T-helper 17 cell (primary cell): ENCODE data around the gene MINDY4B. TPM values are rescaled to one million over a fixed set of nuclear protein-coding genes. Genes with fewer than 3 reads are reported as not detected.

Experiments
- ATAC-seq: fragments of 150-1000 bp; cut with Tn5 transposase; 2 replicates; pipeline ENCODE4 v1.10.0; 2021; ENCODE audit warnings: mild to moderate bottlenecking, moderate library complexity
- DNase-seq, 3 donors: peaks; one replicate each; pipeline versions ENCODE4 v3.0.0 to v3.0.0-alpha.2; 2020 to 2021
- H3K9me3 ChIP-seq: one replicate; pipeline ENCODE4 v1.7.0; 2013; ENCODE audit warnings: low read length, mild to moderate bottlenecking; ENCODE audit not compliant: control insufficient read depth, poor library complexity, severe bottlenecking
- H3K27ac Mint-ChIP-seq: one replicate; pipeline ENCODE4 v1.8.0; 2022; ENCODE audit warnings: mild to moderate bottlenecking, moderate library complexity, mixed read lengths
- H3K27me3 Mint-ChIP-seq: one replicate; pipeline ENCODE4 v1.8.0; 2022; ENCODE audit warnings: mixed read lengths
- H3K36me3 Mint-ChIP-seq: one replicate; pipeline ENCODE4 v1.8.0; 2022; ENCODE audit warnings: low read depth, mixed read lengths
- H3K4me1 Mint-ChIP-seq: one replicate; pipeline ENCODE4 v1.8.0; 2022; ENCODE audit warnings: mild to moderate bottlenecking, mixed read lengths
- H3K4me3 Mint-ChIP-seq: one replicate; pipeline ENCODE4 v1.8.0; 2022; ENCODE audit warnings: mild to moderate bottlenecking, moderate library complexity, mixed read lengths
- total RNA-seq, 4 donors: library from RNA in 2 of 4; stranded (reverse) in 2 of 4; gene quantifications; one replicate each; pipeline ENCODE4 v1.2.3 and lab custom pipeline; 2022 to 2026

Gene MINDY4B
- total RNA-seq, 2 donors from 2014 or later = not detected

GRCh38 chr3:150917951-150918350, 12.7 kb upstream of the MINDY4B start:
- Mint-ChIP-seq H3K27ac (no peak overlapping the region), H3K4me1 (no peaks in the 10 kb centered on the region), H3K27me3 (peaks cover 63% of the 10 kb centered on the region), H3K36me3 (peaks cover 4% of the 10 kb centered on the region), H3K4me3 (no peak overlapping the region)
- ATAC-seq = no peak
- H3K9me3 ChIP-seq = no peaks in the 10 kb centered on the region
- DNase-seq = no peak

DNA sequence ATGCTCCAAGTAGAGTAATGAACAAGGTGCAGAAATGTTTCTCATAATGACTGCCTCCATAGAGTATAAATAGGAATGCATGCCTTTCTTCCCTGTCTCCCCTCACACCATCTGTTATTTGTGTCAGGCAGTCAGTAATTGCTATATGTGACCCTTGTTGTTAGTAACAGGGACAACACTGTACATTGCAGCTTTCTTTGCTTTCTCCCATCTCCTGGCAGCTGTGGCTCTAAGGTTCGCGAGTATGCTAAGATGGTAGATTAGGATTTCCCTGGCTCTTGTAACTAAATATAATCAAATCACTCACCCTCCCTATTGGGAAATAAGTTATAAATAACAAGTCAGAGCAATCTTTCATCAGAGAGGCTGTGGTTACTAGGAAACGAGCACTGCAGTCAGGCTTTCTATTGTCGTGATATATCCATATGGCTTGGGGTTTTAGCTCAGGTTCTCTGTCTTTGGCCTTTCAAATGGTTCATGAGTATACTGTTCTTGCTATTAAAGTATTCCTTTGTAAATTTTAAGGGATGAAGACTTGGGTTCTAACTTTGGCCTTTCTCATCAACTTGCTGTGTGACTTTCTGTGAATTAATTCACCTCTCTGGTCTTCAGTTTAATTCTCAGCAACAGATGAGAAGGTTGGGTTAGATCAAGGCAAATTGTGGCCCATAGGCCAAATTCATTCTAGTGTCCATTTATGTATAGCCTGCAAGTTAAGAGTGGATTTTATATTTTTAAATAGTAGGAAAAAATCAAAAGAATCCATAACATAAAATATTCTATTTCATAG, 8.1 kb upstream of the MINDY4B start:
- H3K4me1 Mint-ChIP-seq = no peaks in the 10 kb centered on the region
- peaks cover 69% of the 10 kb centered on the region for H3K27me3 Mint-ChIP-seq
- H3K4me3 Mint-ChIP-seq = no peak overlapping the region
- no peak overlapping the region for H3K27ac Mint-ChIP-seq
- H3K36me3 Mint-ChIP-seq = no peaks in the 10 kb centered on the region
- ATAC-seq (no peak), DNase-seq (no peak)
- no peaks in the 10 kb centered on the region for H3K9me3 ChIP-seq

- DNase-seq (no peak), ATAC-seq (no peak)
- Mint-ChIP-seq H3K27ac (no peak overlapping the region), H3K36me3 (no peaks in the 10 kb centered on the region), H3K4me3 (no peak overlapping the region), H3K4me1 (no peaks in the 10 kb centered on the region), H3K27me3 (peaks cover 69% of the 10 kb centered on the region)
- no peaks in the 10 kb centered on the region for H3K9me3 ChIP-seq
Observed at GRCh38 chr3:150912501-150912900, 7.3 kb upstream of the MINDY4B start.

DNA sequence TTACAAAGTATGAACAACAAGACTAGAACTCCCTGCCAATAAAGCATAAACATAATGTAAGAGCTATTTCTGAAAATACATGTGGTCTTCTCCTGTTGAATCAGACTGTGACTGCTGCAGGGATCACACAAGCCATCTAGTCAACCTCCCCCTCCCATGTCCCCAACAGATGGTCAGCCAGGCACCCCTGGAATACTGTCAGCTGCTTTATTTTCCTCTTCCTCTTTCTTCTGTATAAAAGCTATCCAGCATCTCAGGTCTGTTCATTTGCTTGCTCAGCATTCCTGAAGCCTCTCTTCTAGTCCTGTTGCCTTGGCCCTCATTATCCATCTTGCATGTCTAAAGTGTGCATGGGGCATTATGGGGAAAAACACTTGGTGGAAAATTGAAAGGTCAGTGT, 6.5 kb upstream of the MINDY4B start:
- Mint-ChIP-seq H3K27me3 (peaks cover 69% of the 10 kb centered on the region), H3K4me1 (no peaks in the 10 kb centered on the region), H3K4me3 (no peak overlapping the region), H3K27ac (no peak overlapping the region), H3K36me3 (no peaks in the 10 kb centered on the region)
- DNase-seq (no peak), ATAC-seq (no peak)
- no peaks in the 10 kb centered on the region for H3K9me3 ChIP-seq

DNA sequence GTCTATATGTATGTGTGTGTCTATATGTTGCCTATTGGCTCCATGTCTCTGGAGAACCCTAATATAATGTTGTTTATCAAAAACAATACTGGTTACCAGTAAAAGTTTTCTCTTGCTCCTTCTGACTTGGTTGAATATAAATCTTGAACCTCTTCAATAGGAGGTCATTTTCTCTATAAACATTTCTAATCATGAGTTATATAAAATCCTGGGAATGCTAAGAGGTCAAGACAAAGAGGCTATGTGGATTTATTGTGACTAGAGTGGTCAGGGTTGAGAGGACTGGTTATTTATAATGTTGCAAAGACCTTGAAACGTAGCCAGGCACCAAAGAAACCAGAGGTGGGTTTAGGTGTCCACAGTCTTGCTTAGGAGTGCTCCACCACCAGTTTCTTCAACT, 1.2 kb upstream of the MINDY4B start:
- no peaks in the 10 kb centered on the region for H3K4me1 Mint-ChIP-seq
- H3K36me3 Mint-ChIP-seq = no peaks in the 10 kb centered on the region
- H3K4me3 Mint-ChIP-seq = no peak overlapping the region
- no peaks in the 10 kb centered on the region for H3K9me3 ChIP-seq
- H3K27me3 Mint-ChIP-seq = peaks cover 79% of the 10 kb centered on the region
- ATAC-seq = no peak
- DNase-seq = no peak
- H3K27ac Mint-ChIP-seq = no peak overlapping the region

DNA sequence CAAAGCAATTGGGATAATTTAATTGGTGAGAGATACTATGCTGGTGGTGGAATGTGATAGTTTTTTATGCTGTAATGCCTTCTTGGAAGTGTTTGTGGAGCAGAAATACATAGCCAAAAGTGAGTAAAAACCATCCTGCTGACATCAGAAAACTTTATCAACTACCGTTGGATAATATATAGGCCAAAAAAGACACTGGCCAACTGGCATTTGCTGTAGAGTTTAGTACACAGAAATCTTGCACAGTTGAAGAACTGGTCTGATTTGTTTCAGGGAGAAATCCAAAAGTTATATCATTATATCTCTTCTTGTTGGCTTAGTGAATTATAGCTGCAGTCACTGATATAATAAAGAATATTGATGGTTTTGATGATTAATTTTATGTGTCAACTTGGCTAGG, 507 bp upstream of the MINDY4B start:
- Mint-ChIP-seq H3K4me1 (no peaks in the 10 kb centered on the region), H3K27me3 (peaks cover 73% of the 10 kb centered on the region), H3K36me3 (no peaks in the 10 kb centered on the region), H3K4me3 (no peak overlapping the region), H3K27ac (no peak overlapping the region)
- H3K9me3 ChIP-seq = no peaks in the 10 kb centered on the region
- DNase-seq (no peak), ATAC-seq (no peak)

DNA sequence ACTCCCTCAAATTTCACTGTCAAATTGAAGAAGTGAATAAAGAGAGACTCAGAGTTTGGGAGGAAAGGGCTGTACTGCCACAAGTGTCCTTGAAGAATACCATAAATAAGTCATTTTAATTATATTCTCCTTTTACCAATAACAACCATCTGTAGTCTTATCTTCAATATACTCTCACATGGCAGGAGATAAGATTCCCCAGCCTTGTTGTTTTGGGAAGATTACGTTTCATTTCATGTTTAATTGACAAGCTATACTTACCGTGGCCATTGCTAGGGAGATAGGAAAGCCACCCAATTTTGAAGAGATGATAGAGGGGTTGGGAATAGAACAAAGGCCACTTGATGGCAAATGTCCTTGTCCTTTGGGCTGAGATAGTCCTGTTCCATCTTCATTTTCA, 2.3 kb downstream of the MINDY4B start:
- Mint-ChIP-seq H3K4me3 (no peak overlapping the region), H3K4me1 (no peaks in the 10 kb centered on the region), H3K36me3 (no peaks in the 10 kb centered on the region), H3K27me3 (peaks cover 59% of the 10 kb centered on the region), H3K27ac (no peak overlapping the region)
- no peak for DNase-seq
- no peaks in the 10 kb centered on the region for H3K9me3 ChIP-seq
- no peak for ATAC-seq

GRCh38 chr3:150901793-150902192, 3.4 kb downstream of the MINDY4B start:
- DNase-seq (no peak), ATAC-seq (no peak)
- peaks cover 51% of the 10 kb centered on the region for H3K27me3 Mint-ChIP-seq
- H3K27ac Mint-ChIP-seq = no peak overlapping the region
- H3K4me1 Mint-ChIP-seq = no peaks in the 10 kb centered on the region
- H3K36me3 Mint-ChIP-seq = no peaks in the 10 kb centered on the region
- no peak overlapping the region for H3K4me3 Mint-ChIP-seq
- no peaks in the 10 kb centered on the region for H3K9me3 ChIP-seq

- H3K36me3 Mint-ChIP-seq = no peaks in the 10 kb centered on the region
- ATAC-seq (no peak), DNase-seq (no peak)
- no peaks in the 10 kb centered on the region for H3K4me1 Mint-ChIP-seq
- H3K27me3 Mint-ChIP-seq = peaks cover 51% of the 10 kb centered on the region
- no peak overlapping the region for H3K27ac Mint-ChIP-seq
- H3K4me3 Mint-ChIP-seq = no peak overlapping the region
- H3K9me3 ChIP-seq = no peaks in the 10 kb centered on the region
Observed at GRCh38 chr3:150899141-150899540, 6.1 kb downstream of the MINDY4B start.

DNA sequence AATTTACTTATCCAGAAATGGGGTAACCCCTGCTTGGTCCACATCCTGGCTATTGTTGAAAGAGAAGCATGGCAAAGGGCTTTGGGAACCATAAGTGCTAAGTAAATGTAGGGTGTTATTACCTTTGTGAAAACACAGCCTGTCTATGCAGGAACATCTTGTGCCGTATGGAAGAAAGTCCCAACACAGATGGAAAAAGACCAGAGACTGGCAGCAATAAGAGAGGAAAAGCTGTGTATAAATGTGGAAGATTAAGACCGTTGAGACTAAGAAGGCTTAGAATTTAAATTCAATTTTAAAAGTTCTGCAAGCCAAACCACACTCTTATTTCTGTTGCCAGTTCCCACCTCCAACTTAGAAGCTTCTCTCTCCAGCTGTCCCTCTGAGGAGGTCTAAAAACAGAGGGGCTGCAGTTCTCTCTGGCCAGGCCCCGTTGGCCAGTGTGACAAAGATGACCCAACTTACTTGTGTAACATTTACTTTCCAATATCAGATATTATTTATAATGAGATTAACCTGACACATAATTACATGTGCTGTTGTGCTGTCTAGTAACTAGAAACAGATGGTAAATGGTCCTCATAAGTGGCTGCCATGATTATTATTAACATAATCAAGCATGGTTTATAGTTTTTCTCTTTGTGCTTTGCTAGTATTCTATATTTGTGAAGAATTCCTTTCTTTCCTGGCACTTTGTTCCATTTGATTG, 7.0 kb downstream of the MINDY4B start:
- DNase-seq (no peak), ATAC-seq (no peak)
- Mint-ChIP-seq H3K36me3 (no peaks in the 10 kb centered on the region), H3K27ac (no peak overlapping the region), H3K4me3 (no peak overlapping the region), H3K4me1 (no peaks in the 10 kb centered on the region), H3K27me3 (peaks cover 44% of the 10 kb centered on the region)
- no peaks in the 10 kb centered on the region for H3K9me3 ChIP-seq

GRCh38 chr3:150897592-150897991, 7.6 kb downstream of the MINDY4B start:
- Mint-ChIP-seq H3K36me3 (no peaks in the 10 kb centered on the region), H3K4me1 (no peaks in the 10 kb centered on the region), H3K4me3 (no peak overlapping the region), H3K27me3 (peaks cover 38% of the 10 kb centered on the region), H3K27ac (no peak overlapping the region)
- no peak for ATAC-seq
- H3K9me3 ChIP-seq = no peaks in the 10 kb centered on the region
- DNase-seq = no peak

- no peaks in the 10 kb centered on the region for H3K4me1 Mint-ChIP-seq
- no peak overlapping the region for H3K27ac Mint-ChIP-seq
- DNase-seq (no peak), ATAC-seq (no peak)
- no peaks in the 10 kb centered on the region for H3K36me3 Mint-ChIP-seq
- no peak overlapping the region for H3K4me3 Mint-ChIP-seq
- no peaks in the 10 kb centered on the region for H3K9me3 ChIP-seq
- peaks cover 45% of the 10 kb centered on the region for H3K27me3 Mint-ChIP-seq
Observed at GRCh38 chr3:150890831-150891230, 14.4 kb downstream of the MINDY4B start.

DNA sequence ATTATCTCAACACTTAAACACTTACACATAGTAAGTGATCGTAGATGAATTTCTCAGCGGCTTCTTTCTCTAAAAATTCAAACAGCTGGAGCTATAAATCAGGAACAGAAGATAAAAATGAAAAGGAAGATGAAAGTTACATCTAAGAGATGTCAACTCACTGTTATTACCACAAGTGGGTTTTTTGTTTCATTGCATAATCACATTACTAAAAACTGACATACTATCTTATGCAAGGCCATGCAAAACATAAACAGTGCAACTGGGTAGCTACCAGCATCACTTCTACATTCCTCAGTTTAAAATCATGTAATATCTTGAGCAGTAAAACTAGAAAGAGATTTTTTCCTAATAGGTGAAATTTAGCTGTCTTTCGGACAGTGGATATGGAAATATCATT, 14.9 kb downstream of the MINDY4B start:
- H3K9me3 ChIP-seq = no peaks in the 10 kb centered on the region
- Mint-ChIP-seq H3K27ac (no peak overlapping the region), H3K36me3 (no peaks in the 10 kb centered on the region), H3K27me3 (peaks cover 46% of the 10 kb centered on the region), H3K4me3 (no peak overlapping the region), H3K4me1 (peaks cover 2% of the 10 kb centered on the region)
- no peak for DNase-seq
- ATAC-seq = no peak

- Mint-ChIP-seq H3K27me3 (peaks cover 42% of the 10 kb centered on the region), H3K4me1 (peaks cover 2% of the 10 kb centered on the region), H3K27ac (no peak overlapping the region), H3K4me3 (no peak overlapping the region), H3K36me3 (no peaks in the 10 kb centered on the region)
- DNase-seq (no peak), ATAC-seq (no peak)
- H3K9me3 ChIP-seq = no peaks in the 10 kb centered on the region
Observed at GRCh38 chr3:150889106-150889505, 16.1 kb downstream of the MINDY4B start.
